ENCODE results near the gene GDPD5. TPM values are rescaled to one million over a fixed set of nuclear protein-coding genes. Genes with fewer than 3 reads are reported as not detected.
A peak's percentile ranks its signal among the peaks of the same experiment; 100 is the strongest.

Gene GDPD5
- total RNA-seq, 6 donors from 2014 or later, result 5.7 to 34.6 (median 14.0) TPM

- 60 to 77% methylated on average over 6 of the region's 6 CpGs for WGBS, 2 donors
- Histone ChIP-seq H3K4me1 (peaks cover 35 to 45% (median 41%) of the 10 kb centered on the region in 4 donors), H3K27ac (no peak overlapping the region), H3K4me3 (no peak overlapping the region), H3K36me3 (no peaks in the 10 kb centered on the region), H3K9me3 (no peaks in the 10 kb centered on the region), H3K27me3 (no peaks in the 10 kb centered on the region)
- TF ChIP-seq EP300 (IDR thresholded peaks at IDR 0.05) (no peak), POLR2A (IDR thresholded peaks at IDR 0.05) (no peak), POLR2AphosphoS5 (IDR thresholded peaks at IDR 0.05) (no peak), CTCF (IDR thresholded peaks at IDR 0.05) (no peak)
- DNase-seq (no peak), ATAC-seq (ENCODE audit: low FRiP score in 2 of 2) (no peak)
Observed at GRCh38 chr11:75469785-75470405, 55.8 kb downstream of the GDPD5 start.

- peaks cover 26 to 35% (median 30%) of the 10 kb centered on the region in 4 donors for H3K4me1 ChIP-seq
- no peak for TF ChIP-seq CTCF (IDR thresholded peaks at IDR 0.05)
- TF ChIP-seq POLR2A (IDR thresholded peaks at IDR 0.05), result no peak
- TF ChIP-seq EP300 (IDR thresholded peaks at IDR 0.05), result no peak
- peak in 1 of 2 donors; percentile 13 for TF ChIP-seq POLR2AphosphoS5 (IDR thresholded peaks at IDR 0.05)
- H3K36me3 ChIP-seq, result no peaks in the 10 kb centered on the region
- 51 to 56% methylated on average over 7 to 14 of the region's 14 CpGs for WGBS, 2 donors
- DNase-seq (peak in 1 of 2 donors; percentile 50), ATAC-seq (ENCODE audit: low FRiP score in 2 of 2) (peak in 1 of 2 donors; percentile 66)
- H3K27me3 ChIP-seq, result no peaks in the 10 kb centered on the region
- H3K27ac ChIP-seq, result peak overlapping the region in 3 of 4 donors; percentile 28 to 54 (median 52)
- H3K4me3 ChIP-seq, result no peak overlapping the region
- H3K9me3 ChIP-seq, result no peaks in the 10 kb centered on the region
Observed at GRCh38 chr11:75468534-75469340, 57.0 kb downstream of the GDPD5 start.

- Histone ChIP-seq H3K27me3 (no peaks in the 10 kb centered on the region), H3K4me1 (peaks cover 26 to 35% (median 34%) of the 10 kb centered on the region in 4 donors), H3K4me3 (no peak overlapping the region), H3K9me3 (no peaks in the 10 kb centered on the region), H3K27ac (peak overlapping the region in 3 of 4 donors; percentile 28 to 54 (median 52)), H3K36me3 (no peaks in the 10 kb centered on the region)
- DNase-seq (no peak), ATAC-seq (ENCODE audit: low FRiP score in 2 of 2) (no peak)
- 70 to 78% methylated on average over 4 of the region's 4 CpGs for WGBS, 2 donors
- no peak for TF ChIP-seq CTCF (IDR thresholded peaks at IDR 0.05)
- TF ChIP-seq POLR2AphosphoS5 (IDR thresholded peaks at IDR 0.05), result no peak
- TF ChIP-seq POLR2A (IDR thresholded peaks at IDR 0.05), result no peak
- TF ChIP-seq EP300 (IDR thresholded peaks at IDR 0.05), result no peak
Observed at GRCh38 chr11:75467881-75468280, 57.9 kb downstream of the GDPD5 start.

- ATAC-seq (ENCODE audit: low FRiP score in 2 of 2) (no peak), DNase-seq (no peak)
- no peak overlapping the region for H3K4me3 ChIP-seq
- 83 to 95% methylated on average over 4 to 8 of the region's 8 CpGs for WGBS, 2 donors
- H3K27me3 ChIP-seq, result no peaks in the 10 kb centered on the region
- peak overlapping the region in 2 of 4 donors; percentile 3 to 32 for H3K27ac ChIP-seq
- no peaks in the 10 kb centered on the region for H3K9me3 ChIP-seq
- H3K4me1 ChIP-seq, result peaks cover 26 to 37% (median 34%) of the 10 kb centered on the region in 4 donors
- TF ChIP-seq POLR2AphosphoS5 (IDR thresholded peaks at IDR 0.05) (no peak), CTCF (IDR thresholded peaks at IDR 0.05) (no peak), POLR2A (IDR thresholded peaks at IDR 0.05) (no peak), EP300 (IDR thresholded peaks at IDR 0.05) (no peak)
- no peaks in the 10 kb centered on the region for H3K36me3 ChIP-seq
Observed at GRCh38 chr11:75467311-75467710, 58.4 kb downstream of the GDPD5 start.
